Epithelial cell of proximal tubule (primary cell): Measurements from ENCODE around the gene PRR14. TPM values are rescaled to one million over a fixed set of nuclear protein-coding genes. Genes with fewer than 3 reads are reported as not detected.

Experiments used
- DNase-seq: peaks from one replicate; pipeline ENCODE4 v3.0.0-alpha.2; 2011; ENCODE audit warnings: low read depth
- H3K4me3 ChIP-seq: 2 replicates; pipeline ENCODE4 v1.5.1; 2011; ENCODE audit warnings: low read depth, mild to moderate bottlenecking, low read length
- total RNA-seq: library from RNA; depleted of rRNA; stranded (reverse); fragments of >200 nt; gene quantifications from 2 replicates; pipeline ENCODE4 v1.2.3, GENCODE V29; 2015
- TF ChIP-seq, protein P1 (sequence below): conservative IDR thresholded peaks from 2 replicates; pipeline ENCODE4 v1.5.1; 2012; ENCODE audit warnings: low read depth, mild to moderate bottlenecking, low read length

Gene PRR14
- total RNA-seq, 1 donor from 2014 or later, result 18.1 TPM

- no peak overlapping the region for H3K4me3 ChIP-seq
- no peak for DNase-seq
- TF ChIP-seq, protein P1, sequence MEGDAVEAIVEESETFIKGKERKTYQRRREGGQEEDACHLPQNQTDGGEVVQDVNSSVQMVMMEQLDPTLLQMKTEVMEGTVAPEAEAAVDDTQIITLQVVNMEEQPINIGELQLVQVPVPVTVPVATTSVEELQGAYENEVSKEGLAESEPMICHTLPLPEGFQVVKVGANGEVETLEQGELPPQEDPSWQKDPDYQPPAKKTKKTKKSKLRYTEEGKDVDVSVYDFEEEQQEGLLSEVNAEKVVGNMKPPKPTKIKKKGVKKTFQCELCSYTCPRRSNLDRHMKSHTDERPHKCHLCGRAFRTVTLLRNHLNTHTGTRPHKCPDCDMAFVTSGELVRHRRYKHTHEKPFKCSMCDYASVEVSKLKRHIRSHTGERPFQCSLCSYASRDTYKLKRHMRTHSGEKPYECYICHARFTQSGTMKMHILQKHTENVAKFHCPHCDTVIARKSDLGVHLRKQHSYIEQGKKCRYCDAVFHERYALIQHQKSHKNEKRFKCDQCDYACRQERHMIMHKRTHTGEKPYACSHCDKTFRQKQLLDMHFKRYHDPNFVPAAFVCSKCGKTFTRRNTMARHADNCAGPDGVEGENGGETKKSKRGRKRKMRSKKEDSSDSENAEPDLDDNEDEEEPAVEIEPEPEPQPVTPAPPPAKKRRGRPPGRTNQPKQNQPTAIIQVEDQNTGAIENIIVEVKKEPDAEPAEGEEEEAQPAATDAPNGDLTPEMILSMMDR, result peak; percentile 24
Measured at GRCh38 chr16:30669903-30670824, 19.4 kb downstream of the PRR14 start.

DNA sequence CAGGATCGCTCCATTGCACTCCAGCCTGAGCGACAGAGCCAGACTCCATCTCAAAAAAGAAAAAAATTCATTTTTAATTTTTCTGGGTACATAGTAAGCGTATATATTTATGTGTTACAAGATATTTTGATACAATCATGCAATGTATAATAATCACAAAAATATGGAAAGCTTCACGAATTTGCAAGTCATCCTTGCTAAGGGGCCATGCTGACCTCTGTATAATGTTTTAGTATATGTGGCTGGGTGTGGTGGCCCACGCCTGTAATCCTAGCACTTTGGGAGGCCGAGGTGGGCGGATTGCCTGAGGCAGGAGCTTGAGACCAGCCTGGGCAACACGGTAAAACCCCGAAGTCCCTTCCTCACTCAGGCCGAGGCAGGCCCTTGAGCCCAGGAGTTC lies 24.4 kb downstream of the PRR14 start:
- DNase-seq, result no peak
- TF ChIP-seq, protein P1, result no peak
- H3K4me3 ChIP-seq, result no peak overlapping the region

- TF ChIP-seq, protein P1, result no peak
- no peak overlapping the region for H3K4me3 ChIP-seq
- DNase-seq, result no peak
Measured at GRCh38 chr16:30677931-30678585, 27.3 kb downstream of the PRR14 start.

- no peak for DNase-seq
- H3K4me3 ChIP-seq, result no peak overlapping the region
- TF ChIP-seq, protein P1, result no peak
Measured at GRCh38 chr16:30678586-30678970, 27.8 kb downstream of the PRR14 start.

GRCh38 chr16:30680326-30680725 lies 29.6 kb downstream of the PRR14 start:
- TF ChIP-seq, protein P1, result no peak
- no peak for DNase-seq

DNA sequence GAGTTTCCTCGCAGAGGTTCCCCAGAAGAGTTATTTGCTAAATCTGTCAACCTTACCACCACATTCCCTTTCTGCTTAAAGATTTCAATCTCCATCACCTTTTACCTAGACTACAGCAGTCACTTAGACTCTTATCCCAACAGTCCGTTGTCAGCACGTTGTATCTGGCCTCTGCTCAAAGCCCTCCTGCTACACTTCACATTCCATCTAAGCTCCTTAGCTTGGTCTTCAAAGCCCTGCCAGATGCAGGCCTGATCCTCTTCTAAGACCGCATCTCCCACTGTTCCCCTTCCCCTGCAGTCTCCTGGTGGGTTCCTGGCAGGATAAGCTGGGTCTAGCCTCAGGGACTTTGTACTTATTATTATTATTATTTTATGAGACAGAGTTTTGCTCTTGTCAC lies 37.9 kb downstream of the PRR14 start:
- no peak for DNase-seq
- TF ChIP-seq, protein P1, result no peak
- H3K4me3 ChIP-seq, result no peak overlapping the region

More at GRCh38 chr16:30680326-30680725, 29.6 kb downstream of the PRR14 start:
- no peak overlapping the region for H3K4me3 ChIP-seq
